22Rv1 (cell line): Measurements from ENCODE around the gene LMBR1.
"Not testable (repeated sequence)": the region's sequence is repeated elsewhere in the genome, so short reads cannot be mapped to it uniquely, and the experiment has no call there.

Source experiments
- H3K27ac ChIP-seq: fragments of 450-650 bp; 2 replicates; pipeline ENCODE4 v1.5.1; 2017
- ZFX ChIP-seq: fragments of 450-650 bp; IDR thresholded peaks from 2 replicates; pipeline ENCODE4 v1.6.1; 2017; ENCODE audit warnings: antibody characterized with exemption, borderline replicate concordance
- TF ChIP-seq, protein P1 (sequence below): fragments of 450-650 bp; IDR thresholded peaks from 2 replicates; pipeline ENCODE4 v1.5.1; 2017; ENCODE audit warnings: mild to moderate bottlenecking

Gene LMBR1

DNA sequence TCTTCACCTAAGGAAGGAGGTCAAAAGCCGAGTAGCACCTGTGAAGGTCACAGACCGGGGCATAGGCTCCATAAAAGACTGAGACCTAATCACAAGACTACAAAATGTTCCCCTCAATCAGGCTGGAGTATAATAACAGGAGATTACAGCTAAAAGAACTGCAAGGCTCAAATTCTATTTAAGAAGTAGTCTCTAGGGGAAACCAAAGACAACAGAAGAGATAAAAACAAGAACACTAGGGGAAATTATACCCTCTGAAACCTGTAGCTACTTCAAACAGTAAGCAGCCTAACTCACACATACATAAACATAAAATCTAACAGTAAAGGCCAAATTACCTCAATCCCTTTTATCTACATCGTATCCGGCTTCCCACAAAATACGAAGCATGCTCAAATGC, 38.3 kb downstream of the LMBR1 start:
- no peak overlapping the region for H3K27ac ChIP-seq
- TF ChIP-seq, protein P1, sequence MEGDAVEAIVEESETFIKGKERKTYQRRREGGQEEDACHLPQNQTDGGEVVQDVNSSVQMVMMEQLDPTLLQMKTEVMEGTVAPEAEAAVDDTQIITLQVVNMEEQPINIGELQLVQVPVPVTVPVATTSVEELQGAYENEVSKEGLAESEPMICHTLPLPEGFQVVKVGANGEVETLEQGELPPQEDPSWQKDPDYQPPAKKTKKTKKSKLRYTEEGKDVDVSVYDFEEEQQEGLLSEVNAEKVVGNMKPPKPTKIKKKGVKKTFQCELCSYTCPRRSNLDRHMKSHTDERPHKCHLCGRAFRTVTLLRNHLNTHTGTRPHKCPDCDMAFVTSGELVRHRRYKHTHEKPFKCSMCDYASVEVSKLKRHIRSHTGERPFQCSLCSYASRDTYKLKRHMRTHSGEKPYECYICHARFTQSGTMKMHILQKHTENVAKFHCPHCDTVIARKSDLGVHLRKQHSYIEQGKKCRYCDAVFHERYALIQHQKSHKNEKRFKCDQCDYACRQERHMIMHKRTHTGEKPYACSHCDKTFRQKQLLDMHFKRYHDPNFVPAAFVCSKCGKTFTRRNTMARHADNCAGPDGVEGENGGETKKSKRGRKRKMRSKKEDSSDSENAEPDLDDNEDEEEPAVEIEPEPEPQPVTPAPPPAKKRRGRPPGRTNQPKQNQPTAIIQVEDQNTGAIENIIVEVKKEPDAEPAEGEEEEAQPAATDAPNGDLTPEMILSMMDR: no peak
- TF ChIP-seq ZFX: no peak

DNA sequence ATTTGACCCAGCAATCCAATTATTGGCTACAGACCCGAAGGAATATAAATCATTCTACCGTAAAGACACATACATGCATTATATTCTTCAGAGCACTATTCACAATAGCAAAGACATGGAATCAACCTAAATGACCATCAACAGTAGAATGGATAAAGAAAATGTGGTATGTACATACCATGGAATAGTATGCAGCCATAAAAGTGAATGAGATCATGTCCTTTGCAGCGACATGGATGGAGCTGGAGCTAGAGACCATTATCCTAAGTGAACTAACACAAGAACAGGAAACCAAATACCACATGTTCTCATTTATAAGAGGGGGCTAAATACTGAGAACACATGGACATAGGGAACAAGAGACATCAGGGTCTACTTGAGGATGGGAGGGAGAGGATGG, 44.0 kb downstream of the LMBR1 start:
- TF ChIP-seq ZFX: no peak
- TF ChIP-seq, protein P1: no peak
- no peak overlapping the region for H3K27ac ChIP-seq

DNA sequence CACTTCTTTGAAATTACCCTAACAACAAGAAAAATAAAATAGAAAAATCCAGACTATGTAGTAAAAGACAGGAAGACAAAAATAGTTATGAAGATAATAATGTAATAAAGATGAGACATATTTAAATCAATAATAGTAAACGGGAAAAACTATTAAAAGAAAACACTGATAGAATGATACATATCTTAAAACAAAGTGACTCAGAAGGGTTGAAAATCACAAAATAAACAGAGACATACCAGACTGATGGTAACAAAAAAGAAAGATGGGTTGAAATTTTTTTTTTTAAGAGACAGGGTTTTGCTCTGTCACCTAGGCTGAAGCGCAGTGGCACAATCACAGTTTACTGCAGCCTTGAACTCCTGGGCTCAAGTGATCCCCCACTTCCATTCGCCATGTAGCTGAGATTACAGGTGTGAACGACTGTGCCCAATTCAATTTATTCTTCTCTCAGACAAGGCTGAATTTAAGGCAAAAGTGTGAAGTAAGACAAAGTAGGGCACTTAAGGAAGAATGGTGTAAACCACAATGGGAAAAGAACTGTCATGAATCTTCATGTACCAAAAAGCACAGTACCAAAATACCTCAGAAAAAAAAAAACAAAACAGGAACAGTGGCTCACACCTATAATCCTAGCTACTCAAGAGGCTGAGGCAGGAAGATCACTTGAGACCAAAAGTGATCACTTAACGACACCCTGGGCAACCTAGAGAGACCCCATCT, 47.4 kb downstream of the LMBR1 start:
- H3K27ac ChIP-seq: no peak overlapping the region
- TF ChIP-seq, protein P1: no peak
- no peak for TF ChIP-seq ZFX

DNA sequence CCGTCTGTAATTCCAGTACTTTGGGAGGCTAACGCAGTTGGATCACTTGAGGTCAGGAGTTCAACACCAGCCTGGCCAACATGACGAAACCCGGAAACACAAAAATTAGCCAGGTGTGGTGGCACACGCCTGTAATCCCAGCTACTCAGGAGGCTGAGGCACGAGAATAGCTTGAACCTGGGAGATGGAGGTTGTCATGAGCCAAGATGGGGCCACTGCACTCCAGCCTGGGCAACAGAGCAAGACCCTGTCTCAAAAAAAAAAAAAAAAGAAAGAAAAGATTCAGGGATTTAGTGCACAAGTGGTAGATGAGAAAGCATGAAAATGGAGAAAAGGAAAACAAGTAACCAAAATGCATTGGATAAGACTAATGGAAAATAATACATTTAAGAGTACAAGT, 49.4 kb downstream of the LMBR1 start:
- not testable (repeated sequence) for H3K27ac ChIP-seq

DNA sequence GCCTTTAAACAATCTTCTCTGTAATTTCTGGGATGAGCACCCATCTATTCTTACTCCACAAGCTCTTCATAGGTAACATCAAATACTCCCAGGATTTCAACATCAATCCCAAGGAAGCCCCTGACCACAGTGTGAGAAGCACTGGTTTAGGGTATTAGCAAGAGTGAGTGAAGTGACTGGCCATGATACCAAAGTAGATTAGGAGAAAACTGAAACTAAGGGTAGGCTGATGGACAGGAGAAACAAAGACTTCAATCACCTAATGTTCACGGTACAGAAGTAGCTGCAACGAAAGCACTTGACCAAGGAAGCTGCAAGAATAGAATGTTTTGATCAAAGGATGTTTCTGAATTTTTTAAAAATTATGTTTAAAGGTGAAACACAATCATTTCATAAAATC, 49.8 kb downstream of the LMBR1 start:
- no peak for TF ChIP-seq ZFX
- TF ChIP-seq, protein P1: no peak

DNA sequence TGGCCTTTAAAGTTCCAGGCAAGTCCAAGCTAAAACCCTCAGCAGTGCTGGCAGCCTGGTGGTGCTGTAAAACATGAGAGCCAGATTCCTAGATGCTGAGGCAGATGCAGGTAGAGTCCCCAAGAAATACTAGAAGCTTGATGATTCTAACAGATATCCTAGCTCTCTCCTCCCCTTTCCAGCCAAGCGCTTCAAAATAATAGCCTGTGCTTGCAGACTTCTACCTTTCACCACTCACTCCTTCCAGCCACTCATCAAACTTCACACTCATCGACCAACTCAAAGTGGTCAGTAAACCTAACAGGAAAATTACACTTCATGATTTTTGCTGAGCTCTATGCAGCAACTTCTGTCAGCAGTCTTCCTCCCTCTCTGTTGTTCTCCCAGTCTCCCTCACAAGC, 50.2 kb downstream of the LMBR1 start:
- H3K27ac ChIP-seq: no peak overlapping the region
- TF ChIP-seq ZFX: no peak
- TF ChIP-seq, protein P1: no peak

More for the DNA sequence above, 49.8 kb downstream of the LMBR1 start:
- H3K27ac ChIP-seq: no peak overlapping the region

DNA sequence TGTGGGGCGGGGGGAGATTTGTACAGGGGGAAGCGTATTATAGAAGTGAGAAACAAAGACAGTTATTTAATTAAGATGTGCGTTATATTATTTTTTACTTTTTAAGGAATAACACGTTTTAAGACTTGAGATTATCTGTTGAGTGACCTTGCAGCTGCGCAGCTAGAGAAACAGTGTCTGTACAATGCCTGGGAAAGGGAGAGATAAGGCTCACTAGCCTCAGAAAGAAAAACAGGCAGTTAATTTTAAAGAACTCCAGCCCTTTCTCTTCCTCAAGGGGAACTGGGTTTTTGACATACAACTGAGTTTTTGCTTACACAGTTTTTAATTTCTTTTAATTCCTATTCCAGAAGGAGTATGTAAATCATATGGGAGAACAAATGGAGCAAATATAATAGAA, 50.7 kb downstream of the LMBR1 start:
- TF ChIP-seq, protein P1: no peak
- TF ChIP-seq ZFX: no peak
- H3K27ac ChIP-seq: no peak overlapping the region

DNA sequence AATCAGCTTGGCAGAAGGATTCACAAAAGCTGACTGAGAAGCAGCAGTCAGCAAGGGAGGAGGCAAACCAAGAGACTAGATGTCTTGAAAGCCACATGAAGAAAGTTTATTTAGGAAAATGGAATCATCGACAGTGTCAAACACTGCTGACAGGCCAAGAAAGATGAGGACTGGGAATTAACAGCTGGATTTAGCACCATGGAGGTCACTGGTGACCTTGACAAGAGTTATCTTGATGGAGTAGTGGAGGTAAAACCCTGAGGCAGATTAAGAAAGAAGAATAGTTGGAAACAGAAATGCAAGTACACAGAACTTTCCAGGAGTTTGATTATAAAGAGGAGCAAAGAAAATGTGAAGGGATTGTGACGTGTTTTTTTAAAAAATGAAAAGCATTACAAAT, 51.5 kb downstream of the LMBR1 start:
- TF ChIP-seq, protein P1: no peak
- TF ChIP-seq ZFX: no peak
- no peak overlapping the region for H3K27ac ChIP-seq
